Measurements from ENCODE around the gene HGF. TPM values are rescaled to one million over a fixed set of nuclear protein-coding genes. Genes with fewer than 3 reads are reported as not detected.

Gene HGF
- total and polyA plus RNA-seq, 2 of the 8 experiments (the other 6 are each of a cell fraction or from before 2014, with no cell fraction given), result 0.05 to 0.60 TPM

DNA sequence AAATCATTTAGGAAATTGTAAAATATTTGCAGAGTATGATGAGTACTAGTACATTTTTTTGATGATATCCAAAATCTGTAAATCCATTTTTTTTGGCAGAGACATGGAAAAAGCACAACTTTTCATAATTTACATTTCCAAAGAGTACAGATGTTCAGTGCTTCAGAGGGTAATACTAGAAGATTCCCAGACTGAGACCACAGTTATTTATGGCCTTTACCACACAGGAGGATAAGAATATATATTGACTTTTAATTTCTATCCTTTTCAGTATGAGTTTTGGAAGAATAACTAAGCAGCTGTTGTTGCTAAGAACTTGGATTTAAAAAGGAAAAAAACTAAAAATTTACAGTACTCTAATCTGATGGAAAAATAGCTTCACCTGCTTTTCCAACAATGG lies 61.9 kb downstream of the HGF start (continued):
- TF ChIP-seq, protein P1, sequence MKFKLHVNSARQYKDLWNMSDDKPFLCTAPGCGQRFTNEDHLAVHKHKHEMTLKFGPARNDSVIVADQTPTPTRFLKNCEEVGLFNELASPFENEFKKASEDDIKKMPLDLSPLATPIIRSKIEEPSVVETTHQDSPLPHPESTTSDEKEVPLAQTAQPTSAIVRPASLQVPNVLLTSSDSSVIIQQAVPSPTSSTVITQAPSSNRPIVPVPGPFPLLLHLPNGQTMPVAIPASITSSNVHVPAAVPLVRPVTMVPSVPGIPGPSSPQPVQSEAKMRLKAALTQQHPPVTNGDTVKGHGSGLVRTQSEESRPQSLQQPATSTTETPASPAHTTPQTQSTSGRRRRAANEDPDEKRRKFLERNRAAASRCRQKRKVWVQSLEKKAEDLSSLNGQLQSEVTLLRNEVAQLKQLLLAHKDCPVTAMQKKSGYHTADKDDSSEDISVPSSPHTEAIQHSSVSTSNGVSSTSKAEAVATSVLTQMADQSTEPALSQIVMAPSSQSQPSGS (IDR thresholded peaks at IDR 0.05; ENCODE audit: low read length), result no peak
- TF ChIP-seq CHD7 (IDR thresholded peaks at IDR 0.05; ENCODE audit: insufficient replicate concordance, low read length) (no peak), TCF12 (IDR thresholded peaks at IDR 0.05; ENCODE audit: low read depth, low read length) (no peak), POLR2AphosphoS5 (IDR thresholded peaks at IDR 0.05; ENCODE audit: low read depth, low read length) (no peak)
